HG03565 (cell line): ENCODE data around the gene CLCF1.
A peak's percentile ranks its signal among the peaks of the same experiment; 100 is the strongest.

Experiments
- ATAC-seq: cut with Tn5 transposase; IDR thresholded peaks from one replicate; pipeline ENCODE4 v1.9.1; 2021; ENCODE audit warnings: mild to moderate bottlenecking, moderate library complexity; ENCODE audit not compliant: unreplicated experiment

Gene CLCF1

GRCh38 chr11:67364169-67364568 lies 9.2 kb downstream of the CLCF1 start:
- no peak for ATAC-seq

DNA sequence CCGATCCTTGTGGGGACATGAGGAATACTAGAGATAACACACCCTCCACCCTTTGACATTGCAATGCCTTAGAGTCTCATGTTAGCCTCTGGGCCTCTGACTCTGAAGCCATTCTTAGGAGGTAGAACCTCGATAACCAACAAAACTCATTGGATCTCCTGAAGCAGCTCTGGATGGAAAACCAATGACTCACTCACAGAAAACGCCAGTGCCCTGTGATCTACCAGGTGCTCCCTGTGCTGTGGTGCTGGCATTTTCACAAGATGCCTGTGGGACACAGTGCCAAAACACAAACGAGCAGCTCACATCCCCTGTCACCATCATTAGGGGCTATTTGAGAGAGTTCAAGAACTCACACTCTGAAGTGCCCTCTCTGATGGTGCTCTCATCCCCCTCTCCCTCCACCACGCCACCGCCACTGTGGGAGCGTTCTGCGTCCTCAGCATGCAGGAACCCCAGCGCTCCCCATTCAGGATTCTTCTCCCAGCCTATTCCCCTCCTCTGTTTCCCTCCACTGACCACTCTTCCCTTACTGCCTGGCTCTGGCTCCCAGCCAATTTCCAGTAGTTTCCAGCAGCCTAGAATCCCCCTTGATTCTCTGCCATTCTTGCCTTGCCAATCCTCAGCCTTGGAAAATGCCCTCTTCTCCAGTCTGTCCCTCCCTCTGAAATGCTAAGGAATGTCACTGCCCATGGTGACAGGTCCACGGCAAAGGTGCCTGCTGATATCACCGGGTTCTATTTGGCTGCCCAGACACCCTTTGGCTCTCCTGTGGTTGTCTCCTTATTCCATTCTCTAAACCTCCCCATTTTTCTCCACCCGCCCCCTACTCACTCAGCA lies 15.3 kb downstream of the CLCF1 start:
- ATAC-seq: no peak

GRCh38 chr11:67356864-67357561 lies 16.4 kb downstream of the CLCF1 start:
- ATAC-seq: no peak

- ATAC-seq: no peak
These were observed 17.0 kb downstream of the CLCF1 start for GRCh38 chr11:67356387-67356863.

DNA sequence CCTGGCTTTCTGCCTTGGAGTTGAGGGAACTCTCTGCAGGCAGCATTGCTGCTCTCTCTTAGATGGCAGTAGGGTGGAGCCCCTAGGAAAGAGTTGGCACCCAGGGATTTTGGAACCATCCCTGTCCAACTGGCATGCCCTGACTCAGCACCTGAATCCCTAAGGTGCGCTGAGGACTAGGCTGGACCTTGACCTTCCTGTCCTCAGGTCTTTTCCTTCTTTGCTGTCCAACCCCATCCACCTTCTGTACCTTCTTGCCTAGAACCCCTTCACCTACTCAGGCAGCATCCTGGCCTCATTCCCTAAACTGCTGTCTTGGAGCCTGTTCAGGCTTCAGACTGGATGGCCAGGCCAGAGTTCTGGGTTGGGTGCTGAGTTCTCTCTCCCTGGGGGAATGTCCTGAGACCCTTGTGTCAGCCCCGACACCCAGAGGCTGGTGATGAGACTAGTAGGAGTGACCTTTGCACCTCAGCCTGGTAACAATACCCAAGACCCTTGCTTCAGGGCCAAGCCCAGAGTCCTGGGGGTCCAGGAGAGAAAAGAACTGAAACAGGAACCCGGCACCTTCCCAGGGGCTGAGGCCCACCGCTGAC lies 17.5 kb downstream of the CLCF1 start:
- no peak for ATAC-seq

- no peak for ATAC-seq
These were observed 18.2 kb downstream of the CLCF1 start for GRCh38 chr11:67355023-67355793.

GRCh38 chr11:67354075-67355022 lies 19.0 kb downstream of the CLCF1 start:
- ATAC-seq: no peak

- peak; percentile 53 for ATAC-seq
These were observed 19.9 kb downstream of the CLCF1 start, which contains the start of gene POLD4 for GRCh38 chr11:67353317-67354074. TSS of gene POLD4 (minus strand) at chr11:67353546. CDS start at chr11:67353399, 147 bp downstream.

GRCh38 chr11:67352546-67353316 lies 20.7 kb downstream of the CLCF1 start:
- peak; percentile 7 for ATAC-seq

- no peak for ATAC-seq
These were observed 22.0 kb downstream of the CLCF1 start for GRCh38 chr11:67351275-67352005.

DNA sequence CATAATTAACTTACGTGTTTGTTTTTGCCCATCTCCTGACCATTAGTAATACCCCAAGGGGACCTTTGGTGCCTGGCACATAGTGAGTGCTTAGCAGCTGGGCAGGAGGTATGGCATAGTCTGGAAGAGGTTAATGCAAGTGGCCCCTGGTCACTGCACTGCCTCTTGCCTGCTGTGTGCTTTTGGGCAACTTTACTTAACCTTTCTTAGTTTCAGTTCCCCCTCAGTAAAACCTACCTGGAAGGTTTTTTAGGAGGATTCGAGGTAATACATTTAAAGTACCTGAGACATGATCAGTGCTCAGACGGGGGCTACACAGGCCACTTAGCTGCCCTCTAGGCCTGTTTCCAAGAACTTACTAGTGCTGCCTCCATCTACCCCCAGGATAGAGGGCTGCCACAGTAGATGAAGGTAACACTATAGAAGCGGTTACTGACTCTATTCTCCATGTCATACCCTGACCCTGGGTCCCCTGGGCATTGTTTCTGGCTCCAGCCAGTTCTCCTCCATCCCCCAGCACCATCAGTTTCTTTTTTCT lies 23.4 kb downstream of the CLCF1 start:
- no peak for ATAC-seq

DNA sequence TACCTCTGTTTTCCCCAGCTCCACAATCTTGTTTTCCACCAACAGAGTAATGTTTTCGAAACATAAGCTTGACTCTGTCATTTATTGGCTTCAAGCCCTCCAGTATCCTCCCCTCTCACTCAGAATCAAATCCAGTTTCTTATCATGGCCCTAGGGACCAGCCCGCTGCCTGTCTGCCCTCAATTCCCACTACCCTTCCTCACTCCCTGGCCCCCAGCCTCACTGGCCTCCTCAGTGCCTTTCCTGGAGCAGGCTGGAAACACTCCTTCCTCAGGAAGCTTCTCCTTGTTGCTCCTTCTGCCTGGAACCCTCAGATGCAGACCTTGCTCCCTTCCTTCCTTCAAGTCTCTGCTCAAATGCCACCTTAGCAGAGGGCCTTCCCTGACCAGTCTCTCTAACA lies 23.9 kb downstream of the CLCF1 start:
- ATAC-seq: no peak

DNA sequence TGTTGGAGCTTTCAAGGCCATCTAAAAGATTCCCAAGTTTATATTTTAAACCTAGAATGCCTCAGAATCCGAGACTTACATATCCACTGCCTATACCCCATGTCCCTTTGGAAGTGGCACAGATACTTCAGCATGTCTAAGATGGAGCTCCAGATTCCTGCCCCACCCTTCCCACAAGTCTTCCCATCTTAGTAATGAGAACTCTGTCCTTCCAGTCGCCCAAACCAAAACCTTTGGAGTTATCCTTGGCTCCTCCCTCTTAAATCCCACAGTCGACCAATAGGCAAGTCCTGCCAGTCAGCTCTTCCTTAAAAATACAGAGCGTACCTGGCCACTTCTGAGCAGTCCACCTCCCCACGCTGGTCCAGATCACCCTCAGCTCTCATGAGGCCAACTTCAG lies 24.4 kb downstream of the CLCF1 start:
- no peak for ATAC-seq

- ATAC-seq: no peak
These were observed 25.2 kb downstream of the CLCF1 start for GRCh38 chr11:67347964-67348749.

- no peak for ATAC-seq
These were observed 27.2 kb downstream of the CLCF1 start for GRCh38 chr11:67345920-67346819.
